Brain microvascular endothelial cell (primary cell): ENCODE results near the gene MYO1B.

Experiments
- DNase-seq: peaks from one replicate; pipeline ENCODE4 v3.0.0-alpha.2; 2020
- H3K27ac ChIP-seq: fragments of 250-450 bp; sonication (Bioruptor Pico); 2 replicates; pipeline ENCODE4 v1.5.1; 2020; ENCODE audit warnings: mild to moderate bottlenecking, moderate library complexity
- H3K27me3 ChIP-seq: fragments of 250-450 bp; sonication (Bioruptor Pico); replicated peaks from 2 replicates; pipeline ENCODE4 v1.5.1; 2020; ENCODE audit warnings: mild to moderate bottlenecking
- H3K36me3 ChIP-seq: fragments of 250-450 bp; sonication (Bioruptor Pico); replicated peaks from 2 replicates; pipeline ENCODE4 v1.5.1; 2020; ENCODE audit warnings: mild to moderate bottlenecking
- H3K4me3 ChIP-seq: 2 replicates; pipeline ENCODE4 v1.5.1; 2011; ENCODE audit warnings: low read depth, mild to moderate bottlenecking, control low read depth, low read length, moderate library complexity
- in situ Hi-C: cut with HindIII; loops from 2 replicates; pipeline ENCODE4 v1.10.0; 2017; ENCODE audit warnings: low sequenced_read_pairs, low pct_ligation_motif_present
- TF ChIP-seq, protein P1 (sequence below): IDR thresholded peaks from 2 replicates; pipeline ENCODE4 v1.5.1; 2011; ENCODE audit warnings: low read depth, mild to moderate bottlenecking, moderate library complexity, low read length, control low read depth, inconsistent platforms; ENCODE audit errors: missing control alignments

The MYO1B gene

DNA sequence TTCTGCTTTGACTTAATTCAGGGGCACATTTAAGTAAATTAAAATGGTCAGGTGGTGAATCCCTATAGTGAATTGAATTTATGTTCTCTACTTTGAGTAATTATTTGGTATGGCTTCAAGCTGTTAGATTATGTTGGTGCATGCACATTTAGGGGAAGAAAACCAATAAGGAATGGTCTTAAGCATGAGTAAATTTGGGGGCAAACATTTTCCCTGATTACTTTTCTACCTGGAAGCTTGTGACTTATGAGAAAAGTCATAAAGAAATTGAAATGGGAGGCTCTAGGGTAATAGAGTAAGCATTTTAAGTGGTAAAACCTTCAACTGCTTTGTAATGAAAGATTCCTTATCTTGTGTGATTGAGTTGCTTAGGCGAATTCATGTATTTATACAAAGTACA is 112.5 kb downstream of the MYO1B start:
- in situ Hi-C loops, result no loop called here
- DNase-seq, result no peak
- peaks cover 4% of the 10 kb centered on the region for H3K36me3 ChIP-seq
- TF ChIP-seq, protein P1, sequence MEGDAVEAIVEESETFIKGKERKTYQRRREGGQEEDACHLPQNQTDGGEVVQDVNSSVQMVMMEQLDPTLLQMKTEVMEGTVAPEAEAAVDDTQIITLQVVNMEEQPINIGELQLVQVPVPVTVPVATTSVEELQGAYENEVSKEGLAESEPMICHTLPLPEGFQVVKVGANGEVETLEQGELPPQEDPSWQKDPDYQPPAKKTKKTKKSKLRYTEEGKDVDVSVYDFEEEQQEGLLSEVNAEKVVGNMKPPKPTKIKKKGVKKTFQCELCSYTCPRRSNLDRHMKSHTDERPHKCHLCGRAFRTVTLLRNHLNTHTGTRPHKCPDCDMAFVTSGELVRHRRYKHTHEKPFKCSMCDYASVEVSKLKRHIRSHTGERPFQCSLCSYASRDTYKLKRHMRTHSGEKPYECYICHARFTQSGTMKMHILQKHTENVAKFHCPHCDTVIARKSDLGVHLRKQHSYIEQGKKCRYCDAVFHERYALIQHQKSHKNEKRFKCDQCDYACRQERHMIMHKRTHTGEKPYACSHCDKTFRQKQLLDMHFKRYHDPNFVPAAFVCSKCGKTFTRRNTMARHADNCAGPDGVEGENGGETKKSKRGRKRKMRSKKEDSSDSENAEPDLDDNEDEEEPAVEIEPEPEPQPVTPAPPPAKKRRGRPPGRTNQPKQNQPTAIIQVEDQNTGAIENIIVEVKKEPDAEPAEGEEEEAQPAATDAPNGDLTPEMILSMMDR, result no peak
- H3K27me3 ChIP-seq, result no peaks in the 10 kb centered on the region
- no peak overlapping the region for H3K4me3 ChIP-seq
- no peak overlapping the region for H3K27ac ChIP-seq

DNA sequence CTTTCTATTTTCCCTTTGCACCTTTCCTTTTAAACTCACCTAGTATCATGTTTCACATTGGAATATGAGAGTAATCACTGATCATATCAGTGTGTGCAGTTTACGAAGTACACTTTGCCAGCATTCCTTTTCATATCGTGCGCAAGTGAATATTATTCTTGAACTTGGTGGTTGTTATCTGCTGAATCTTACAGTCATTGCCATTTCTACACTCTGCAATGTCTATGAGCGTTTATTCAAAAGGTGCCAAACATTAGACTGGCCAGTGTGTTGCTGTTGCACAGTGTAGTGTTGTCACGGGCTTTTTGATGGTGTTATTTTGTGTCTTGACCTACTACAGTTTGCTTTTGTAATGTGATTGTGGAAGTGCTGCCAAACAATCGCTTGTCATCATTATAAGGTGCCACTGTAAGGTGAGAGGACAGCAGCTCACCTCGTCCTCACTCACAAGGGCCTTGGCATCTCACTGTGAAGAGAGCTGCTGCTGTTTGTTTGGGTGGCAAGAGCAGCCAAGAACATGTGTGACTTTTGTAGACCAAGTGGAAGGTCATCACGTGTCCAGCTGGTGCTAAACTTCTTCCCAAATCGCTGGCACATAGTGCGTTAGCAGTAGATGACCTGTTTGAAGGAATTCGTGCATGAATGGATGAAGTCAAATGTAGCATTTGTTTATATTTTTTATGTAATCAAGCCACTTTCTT is 113.3 kb downstream of the MYO1B start:
- Histone ChIP-seq H3K27me3 (no peaks in the 10 kb centered on the region), H3K4me3 (no peak overlapping the region), H3K27ac (no peak overlapping the region), H3K36me3 (peaks cover 4% of the 10 kb centered on the region)
- DNase-seq, result no peak
- TF ChIP-seq, protein P1, result no peak
- in situ Hi-C loops, result no loop called here

DNA sequence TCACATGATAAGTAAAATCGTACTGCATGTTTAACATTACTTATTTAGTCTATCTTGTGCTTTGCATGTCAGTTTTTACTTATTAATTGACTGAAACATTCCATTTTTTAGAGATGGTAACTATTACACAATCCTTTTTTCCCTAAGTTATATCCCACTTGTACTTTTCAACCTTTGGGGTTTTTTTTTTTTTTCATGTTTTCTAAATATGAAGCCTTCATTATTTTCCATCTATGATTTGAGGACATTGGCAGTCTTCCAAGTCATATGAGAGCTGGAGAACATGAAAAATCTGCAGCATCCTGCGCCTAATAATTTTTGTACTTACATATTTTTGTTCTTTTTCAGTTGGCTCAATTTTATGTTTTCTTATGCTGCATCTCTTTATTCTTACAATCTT is 113.9 kb downstream of the MYO1B start:
- no peak for DNase-seq
- H3K27ac ChIP-seq, result no peak overlapping the region
- H3K27me3 ChIP-seq, result no peaks in the 10 kb centered on the region
- in situ Hi-C loops, result no loop called here
- peaks cover 6% of the 10 kb centered on the region for H3K36me3 ChIP-seq
- TF ChIP-seq, protein P1, result no peak
- no peak overlapping the region for H3K4me3 ChIP-seq

DNA sequence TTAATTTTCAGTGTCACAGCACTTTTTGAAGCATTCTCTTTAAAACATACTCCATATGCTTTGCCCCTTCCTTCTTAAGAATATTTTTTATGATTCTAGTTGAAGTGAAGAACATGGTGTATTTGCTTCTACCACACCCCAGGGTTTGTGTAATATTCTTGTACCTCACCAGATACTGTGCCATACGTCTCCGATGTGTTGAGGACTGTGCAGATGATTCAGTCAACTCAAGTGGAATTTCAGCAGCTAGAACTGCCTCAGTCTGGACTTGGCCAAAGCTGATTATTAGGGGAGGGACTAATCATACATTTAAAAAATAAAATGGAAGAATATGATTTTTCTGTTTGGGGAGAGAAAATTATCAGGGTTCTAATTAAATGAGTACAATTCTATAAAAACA is 115.7 kb downstream of the MYO1B start:
- Histone ChIP-seq H3K27me3 (no peaks in the 10 kb centered on the region), H3K27ac (no peak overlapping the region), H3K36me3 (peaks cover 21% of the 10 kb centered on the region), H3K4me3 (no peak overlapping the region)
- TF ChIP-seq, protein P1, result no peak
- in situ Hi-C loops, result no loop called here
- no peak for DNase-seq

DNA sequence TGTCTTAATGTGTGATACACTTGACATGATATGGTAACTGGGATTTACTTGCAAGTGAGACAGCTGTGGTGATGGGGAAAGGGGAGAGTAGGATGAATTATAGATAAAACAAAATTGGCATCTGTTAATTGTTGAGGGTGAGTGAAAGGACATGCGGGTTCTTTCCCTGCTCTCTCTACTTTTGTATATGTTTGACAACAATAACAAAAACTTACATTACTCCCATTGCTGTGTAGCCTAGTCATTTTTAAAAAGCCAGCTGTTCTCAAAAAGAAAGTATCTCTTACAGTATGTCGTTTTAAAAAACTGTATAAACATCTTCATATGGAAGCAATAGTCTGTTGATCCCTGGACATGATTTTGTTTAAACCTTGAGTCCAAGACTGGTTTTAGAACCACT is 117.6 kb downstream of the MYO1B start:
- H3K27ac ChIP-seq, result no peak overlapping the region
- no peak for DNase-seq
- in situ Hi-C loops, result no loop called here

More for the DNA sequence above, 117.6 kb downstream of the MYO1B start:
- no peaks in the 10 kb centered on the region for H3K27me3 ChIP-seq
- no peak overlapping the region for H3K4me3 ChIP-seq
- TF ChIP-seq, protein P1, result no peak
- H3K36me3 ChIP-seq, result peaks cover 21% of the 10 kb centered on the region
